ENCODE data around the gene MX1. TPM values are rescaled to one million over a fixed set of nuclear protein-coding genes. Genes with fewer than 3 reads are reported as not detected.

The MX1 gene
- total RNA-seq, 1 experiment from 2014 or later: 1.2 TPM

- Histone ChIP-seq H3K36me3 (ENCODE audit: insufficient read depth, low read length, poor library complexity, severe bottlenecking) (no peaks in the 10 kb centered on the region), H3K4me3 (ENCODE audit: low read depth, low read length, poor library complexity, severe bottlenecking) (no peak overlapping the region), H3K4me1 (ENCODE audit: insufficient read depth, low read length, poor library complexity, severe bottlenecking) (no peaks in the 10 kb centered on the region), H3K27me3 (replicated peaks; ENCODE audit: insufficient read depth, low read depth, low read length, poor library complexity) (no peaks in the 10 kb centered on the region), H3K9me3 (ENCODE audit: low read depth, low read length, poor library complexity, severe bottlenecking) (peaks cover 7% of the 10 kb centered on the region), H3K27ac (ENCODE audit: low read depth, low read length, poor library complexity, severe bottlenecking) (no peak overlapping the region)
- intact Hi-C loops (cut with micrococcal nuclease; ENCODE audit: unreplicated experiment): no loop called here
- no TSS peak for BruUV-seq (replicated peaks)
- DNase-seq (ENCODE audit: low spot score): no peak
- TF ChIP-seq EZH2 (IDR thresholded peaks at IDR 0.05; ENCODE audit: borderline replicate concordance, low read depth, low read length, poor library complexity, severe bottlenecking) (no peak), CTCF (conservative IDR thresholded peaks at IDR 0.05; ENCODE audit: low read depth, low read length) (no peak)
- ChIA-PET CTCF (no interaction called here), POLR2A (ENCODE audit: low non-redundant PET) (no interaction called here)
These were observed 11.7 kb downstream of the MX1 start for GRCh38 chr21:41437729-41438128.

GRCh38 chr21:41438425-41439113 is 12.5 kb downstream of the MX1 start:
- Histone ChIP-seq H3K27ac (ENCODE audit: low read depth, low read length, poor library complexity, severe bottlenecking) (no peak overlapping the region), H3K36me3 (ENCODE audit: insufficient read depth, low read length, poor library complexity, severe bottlenecking) (no peaks in the 10 kb centered on the region), H3K27me3 (replicated peaks; ENCODE audit: insufficient read depth, low read depth, low read length, poor library complexity) (no peaks in the 10 kb centered on the region), H3K4me1 (ENCODE audit: insufficient read depth, low read length, poor library complexity, severe bottlenecking) (no peaks in the 10 kb centered on the region), H3K9me3 (ENCODE audit: low read depth, low read length, poor library complexity, severe bottlenecking) (peaks cover 7% of the 10 kb centered on the region), H3K4me3 (ENCODE audit: low read depth, low read length, poor library complexity, severe bottlenecking) (no peak overlapping the region)
- no peak for TF ChIP-seq CTCF (conservative IDR thresholded peaks at IDR 0.05; ENCODE audit: low read depth, low read length)
- TF ChIP-seq EZH2 (IDR thresholded peaks at IDR 0.05; ENCODE audit: borderline replicate concordance, low read depth, low read length, poor library complexity, severe bottlenecking): no peak
- ChIA-PET CTCF (no interaction called here), POLR2A (ENCODE audit: low non-redundant PET) (no interaction called here)
- intact Hi-C loops (cut with micrococcal nuclease; ENCODE audit: unreplicated experiment): no loop called here
- DNase-seq (ENCODE audit: low spot score): no peak
- no TSS peak for BruUV-seq (replicated peaks)

GRCh38 chr21:41439248-41439647 is 13.2 kb downstream of the MX1 start:
- H3K36me3 ChIP-seq (ENCODE audit: insufficient read depth, low read length, poor library complexity, severe bottlenecking): no peaks in the 10 kb centered on the region
- H3K4me3 ChIP-seq (ENCODE audit: low read depth, low read length, poor library complexity, severe bottlenecking): no peak overlapping the region
- no peak for DNase-seq (ENCODE audit: low spot score)
- TF ChIP-seq CTCF (conservative IDR thresholded peaks at IDR 0.05; ENCODE audit: low read depth, low read length): no peak
- TF ChIP-seq EZH2 (IDR thresholded peaks at IDR 0.05; ENCODE audit: borderline replicate concordance, low read depth, low read length, poor library complexity, severe bottlenecking): no peak
- no peaks in the 10 kb centered on the region for H3K27me3 ChIP-seq (replicated peaks; ENCODE audit: insufficient read depth, low read depth, low read length, poor library complexity)
- intact Hi-C loops (cut with micrococcal nuclease; ENCODE audit: unreplicated experiment): no loop called here
- peaks cover 7% of the 10 kb centered on the region for H3K9me3 ChIP-seq (ENCODE audit: low read depth, low read length, poor library complexity, severe bottlenecking)
- no peak overlapping the region for H3K27ac ChIP-seq (ENCODE audit: low read depth, low read length, poor library complexity, severe bottlenecking)
- CTCF ChIA-PET: interaction anchor here (0.6 kb wide), 1 partner anchor 27 kb away, joined by 3 read pairs; no protein-coding TSS in a partner anchor
- POLR2A ChIA-PET (ENCODE audit: low non-redundant PET): no interaction called here
- H3K4me1 ChIP-seq (ENCODE audit: insufficient read depth, low read length, poor library complexity, severe bottlenecking): no peaks in the 10 kb centered on the region
- no TSS peak for BruUV-seq (replicated peaks)
